PC-3 (cell line): ENCODE data around the gene BCAT1.

Experiments used
- CTCF ChIP-seq: fragments of 300-600 bp; sonication (generic); conservative IDR thresholded peaks from 2 replicates; pipeline ENCODE4 v1.5.1; 2017; ENCODE audit warnings: antibody characterized with exemption, low read depth, mild to moderate bottlenecking, low read length
- EZH2 ChIP-seq: fragments of 300-600 bp; sonication (generic); IDR thresholded peaks from one replicate; pipeline ENCODE4 v1.6.1; 2017; ENCODE audit warnings: antibody characterized with exemption, mild to moderate bottlenecking, low read length; ENCODE audit not compliant: unreplicated experiment
- EZH2phosphoT487 ChIP-seq: fragments of 300-600 bp; sonication (generic); IDR thresholded peaks from 2 replicates; pipeline ENCODE4 v1.6.1; 2018; ENCODE audit warnings: mild to moderate bottlenecking, antibody characterized with exemption, low read length, borderline replicate concordance

DNA sequence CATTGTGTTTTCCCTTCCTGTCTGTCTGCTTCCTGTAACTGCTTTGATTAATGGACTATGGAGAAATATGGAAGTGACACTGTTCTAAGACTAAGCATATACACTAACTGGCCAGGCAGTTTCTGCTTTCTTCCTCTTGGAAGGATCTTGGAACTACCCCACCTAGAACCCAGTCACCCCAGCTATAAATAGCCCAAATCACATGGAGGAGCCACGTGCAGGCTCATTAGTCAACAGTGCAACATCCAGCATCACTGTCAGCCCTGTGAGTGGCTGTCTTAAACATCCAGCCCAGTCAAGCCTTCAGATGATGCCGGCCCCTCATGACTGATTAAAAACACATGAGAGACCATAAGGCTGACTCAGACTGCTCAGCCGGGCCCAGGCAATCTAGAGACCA, 39.2 kb downstream of the BCAT1 start:
- TF ChIP-seq EZH2 (no peak), CTCF (no peak), EZH2phosphoT487 (no peak)
